Endodermal cell (in vitro differentiated cells): Measurements from ENCODE around the gene STX4. TPM values are rescaled to one million over a fixed set of nuclear protein-coding genes. Genes with fewer than 3 reads are reported as not detected.

Source experiments
- DNase-seq: peaks from one replicate; pipeline ENCODE4 v3.0.0-alpha.2; 2017
- H3K27ac ChIP-seq: 2 replicates; pipeline ENCODE4 v1.5.1; 2013; ENCODE audit warnings: mild to moderate bottlenecking, low read depth, low read length, moderate library complexity
- H3K27me3 ChIP-seq: 2 replicates; pipeline ENCODE4 v1.6.1; 2013; ENCODE audit warnings: mild to moderate bottlenecking, low read length, moderate library complexity; ENCODE audit not compliant: insufficient read depth, control insufficient read depth, poor library complexity, severe bottlenecking
- H3K36me3 ChIP-seq: 2 replicates; pipeline ENCODE4 v1.7.0; 2013; ENCODE audit warnings: mild to moderate bottlenecking, low read length, moderate library complexity; ENCODE audit not compliant: control insufficient read depth, insufficient read depth
- H3K4me1 ChIP-seq: one replicate; pipeline ENCODE4 v1.7.0; 2013; ENCODE audit warnings: low read length; ENCODE audit not compliant: control insufficient read depth, insufficient read depth
- H3K4me3 ChIP-seq: 2 replicates; pipeline ENCODE4 v1.5.1; 2013; ENCODE audit warnings: mild to moderate bottlenecking, low read length, moderate library complexity
- H3K9ac ChIP-seq: 2 replicates; pipeline ENCODE4 v1.6.1; 2013; ENCODE audit warnings: mild to moderate bottlenecking, low read length, moderate library complexity; ENCODE audit not compliant: poor library complexity, severe bottlenecking; ENCODE audit errors: extremely low read depth
- H3K9me3 ChIP-seq: 2 replicates; pipeline ENCODE4 v1.6.1; 2013; ENCODE audit warnings: mild to moderate bottlenecking, low read length, moderate library complexity; ENCODE audit not compliant: control insufficient read depth
- H3K27ac Mint-ChIP-seq: 2 replicates; pipeline ENCODE4 v1.8.0; 2020; ENCODE audit warnings: mixed read lengths
- H3K27me3 Mint-ChIP-seq: 2 replicates; pipeline ENCODE4 v1.8.0; 2021; ENCODE audit warnings: mild to moderate bottlenecking, mixed read lengths; ENCODE audit not compliant: insufficient read depth
- H3K36me3 Mint-ChIP-seq: 2 replicates; pipeline ENCODE4 v1.8.0; 2020; ENCODE audit warnings: low read depth, mixed read lengths
- H3K4me1 Mint-ChIP-seq: 2 replicates; pipeline ENCODE4 v1.8.0; 2020; ENCODE audit warnings: mixed read lengths
- H3K4me3 Mint-ChIP-seq: 2 replicates; pipeline ENCODE4 v1.8.0; 2020; ENCODE audit warnings: mild to moderate bottlenecking, moderate library complexity, mixed read lengths
- H3K9me3 Mint-ChIP-seq: 2 replicates; pipeline ENCODE4 v1.8.0; 2020; ENCODE audit warnings: mild to moderate bottlenecking, mixed read lengths
- CTCF ChIP-seq: fragments of 200-600 bp; sonication (generic); conservative IDR thresholded peaks from 2 replicates; pipeline ENCODE4 v1.5.0; 2021; ENCODE audit warnings: antibody characterized with exemption, mild to moderate bottlenecking
- WGBS, 2 experiments: methylation state at CpG; one replicate each; pipeline versions ENCODE4 v1.1.5 to v1.1.7; 2013; ENCODE audit warnings: missing lambda C conversion rate in 2 of 2, mixed read lengths in 1 of 2; ENCODE audit not compliant: insufficient coverage in 1 of 2, insufficient read length in 1 of 2; 5-methylcytosine and 5-hydroxymethylcytosine counted together
- total RNA-seq, 2 donors: library from RNA; stranded (reverse); fragmentation: NEBNext Ultra II Directional in 1 of 2; extraction: Animal tissue kit (Norgen Biotek cat#: 25700) in 1 of 2; gene quantifications; 2 replicates in 1 of 2; 3 replicates in 1 of 2; pipeline ENCODE4 v1.2.1, GENCODE V29; 2021

STX4 gene
- total RNA-seq, 2 donors from 2014 or later = 34.4 to 37.6 TPM

- no peak overlapping the region for H3K27ac Mint-ChIP-seq
- H3K9me3 Mint-ChIP-seq = no peaks in the 10 kb centered on the region
- no peak for TF ChIP-seq CTCF
- WGBS, 2 experiments = 97% methylated on average over 46 to 56 of the region's 56 CpGs
- Histone ChIP-seq H3K27me3 (peaks cover 9% of the 10 kb centered on the region), H3K36me3 (peaks cover 28% of the 10 kb centered on the region), H3K4me3 (no peak overlapping the region), H3K4me1 (peaks cover 5% of the 10 kb centered on the region), H3K27ac (no peak overlapping the region), H3K9me3 (no peaks in the 10 kb centered on the region), H3K9ac (no peak overlapping the region)
- peaks cover 4% of the 10 kb centered on the region for H3K4me1 Mint-ChIP-seq
- H3K36me3 Mint-ChIP-seq = peaks cover 51% of the 10 kb centered on the region
- peaks cover 6% of the 10 kb centered on the region for H3K27me3 Mint-ChIP-seq
- H3K4me3 Mint-ChIP-seq = no peak overlapping the region
- DNase-seq = no peak
Measured at GRCh38 chr16:31063843-31064611, 30.7 kb downstream of the STX4 start.

DNA sequence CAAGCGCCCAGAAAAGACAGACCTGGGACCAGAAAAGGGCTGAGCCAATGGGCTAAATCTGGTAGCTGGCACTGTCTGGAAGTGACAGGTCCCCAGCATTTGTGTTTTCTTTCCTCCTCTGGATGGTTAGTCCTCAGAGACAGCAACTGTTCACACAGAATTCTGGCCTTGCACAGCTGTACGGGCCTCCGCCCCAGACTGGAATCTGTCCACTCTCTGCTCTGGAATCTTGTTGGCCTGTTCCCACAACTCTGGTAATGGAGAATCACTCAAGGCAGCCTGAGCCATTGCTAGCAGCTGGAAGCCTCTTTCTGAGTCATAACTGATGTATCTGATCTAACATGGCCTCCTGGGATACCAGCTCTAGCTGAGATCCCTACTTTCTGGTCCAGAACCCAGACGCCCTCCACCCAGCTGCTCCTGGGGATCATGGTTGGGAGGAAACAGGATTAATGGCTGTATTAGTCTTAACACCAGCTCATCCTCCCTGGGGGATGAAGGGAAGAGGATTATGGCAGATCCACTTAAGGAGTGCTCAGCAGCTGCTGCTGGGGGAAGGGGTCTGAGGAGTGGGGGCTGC, 31.6 kb downstream of the STX4 start:
- H3K27ac ChIP-seq = peak overlapping the region; percentile 14
- DNase-seq = no peak
- H3K27me3 ChIP-seq = peaks cover 9% of the 10 kb centered on the region
- WGBS, 2 experiments = 89 to 94% methylated on average over 3 to 4 of the region's 4 CpGs
- Mint-ChIP-seq H3K4me1 (peaks cover 4% of the 10 kb centered on the region), H3K9me3 (no peaks in the 10 kb centered on the region), H3K27me3 (peaks cover 6% of the 10 kb centered on the region), H3K36me3 (peaks cover 46% of the 10 kb centered on the region), H3K27ac (no peak overlapping the region), H3K4me3 (no peak overlapping the region)
- no peak overlapping the region for H3K4me3 ChIP-seq
- no peak overlapping the region for H3K9ac ChIP-seq
- no peaks in the 10 kb centered on the region for H3K9me3 ChIP-seq
- peaks cover 26% of the 10 kb centered on the region for H3K36me3 ChIP-seq
- peaks cover 5% of the 10 kb centered on the region for H3K4me1 ChIP-seq
- TF ChIP-seq CTCF = no peak

GRCh38 chr16:31067342-31067741, 34.0 kb downstream of the STX4 start:
- DNase-seq = no peak
- H3K9ac ChIP-seq = no peak overlapping the region
- H3K9me3 Mint-ChIP-seq = no peaks in the 10 kb centered on the region
- TF ChIP-seq CTCF = no peak
- peaks cover 6% of the 10 kb centered on the region for H3K27me3 Mint-ChIP-seq
- peaks cover 11% of the 10 kb centered on the region for H3K4me1 Mint-ChIP-seq
- H3K27me3 ChIP-seq = peaks cover 9% of the 10 kb centered on the region
- 98% methylated on average over 3 of the region's 3 CpGs; no CpG with 5 or more reads in 1 of the 2 experiments for WGBS, 2 experiments
- H3K4me3 ChIP-seq = no peak overlapping the region
- H3K4me3 Mint-ChIP-seq = no peak overlapping the region
- H3K36me3 ChIP-seq = peaks cover 18% of the 10 kb centered on the region
- no peaks in the 10 kb centered on the region for H3K9me3 ChIP-seq
- H3K4me1 ChIP-seq = peaks cover 5% of the 10 kb centered on the region
- H3K36me3 Mint-ChIP-seq = peaks cover 28% of the 10 kb centered on the region
- H3K27ac ChIP-seq = no peak overlapping the region
- H3K27ac Mint-ChIP-seq = no peak overlapping the region
